Right lung (tissue), 5 donors: ENCODE results near the gene GARNL3. TPM values are rescaled to one million over a fixed set of nuclear protein-coding genes. Genes with fewer than 3 reads are reported as not detected.
A peak's percentile ranks its signal among the peaks of the same experiment; 100 is the strongest.

ENCODE experiments used
- DNase-seq, 2 donors: peaks; one replicate each; pipeline ENCODE4 v3.0.0-alpha.2; 2013
- polyA plus RNA-seq, 5 donors: library from polyadenylated mRNA; unstranded; fragments of 120-200 nt; gene quantifications; one replicate each; pipeline versions ENCODE4 v1.2.1 to v1.2.3, GENCODE V29; 2013; ENCODE audit warnings: inconsistent platforms in 1 of 5, low replicate concordance in 1 of 5; ENCODE audit not compliant: insufficient read length in 5 of 5, insufficient read depth in 1 of 5

GARNL3 gene
- polyA plus RNA-seq, 5 donors, result 28.3 to 38.1 (median 32.5) TPM

GRCh38 chr9:127308652-127309434 lies 44.3 kb downstream of the GARNL3 start:
- DNase-seq, result peak; percentile 59 to 60

DNA sequence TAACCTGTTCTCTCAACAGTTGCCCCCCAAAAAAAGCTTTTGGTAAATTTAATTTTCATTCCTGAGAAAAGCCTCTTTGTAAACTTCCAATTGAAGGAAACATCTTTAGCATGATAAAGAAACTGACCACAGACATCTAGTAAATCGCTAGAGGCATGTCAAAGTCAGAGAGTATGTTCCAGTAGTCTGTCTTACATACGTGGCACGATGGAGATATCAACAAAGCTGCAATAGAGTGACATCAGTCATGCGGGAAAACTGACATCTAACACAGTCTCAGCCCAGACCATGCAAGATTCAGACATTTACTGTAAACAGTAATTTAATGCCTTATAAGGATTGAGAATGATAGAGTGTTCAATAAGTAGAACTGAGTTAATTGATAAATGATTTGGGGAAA lies 45.1 kb downstream of the GARNL3 start:
- no peak for DNase-seq

DNA sequence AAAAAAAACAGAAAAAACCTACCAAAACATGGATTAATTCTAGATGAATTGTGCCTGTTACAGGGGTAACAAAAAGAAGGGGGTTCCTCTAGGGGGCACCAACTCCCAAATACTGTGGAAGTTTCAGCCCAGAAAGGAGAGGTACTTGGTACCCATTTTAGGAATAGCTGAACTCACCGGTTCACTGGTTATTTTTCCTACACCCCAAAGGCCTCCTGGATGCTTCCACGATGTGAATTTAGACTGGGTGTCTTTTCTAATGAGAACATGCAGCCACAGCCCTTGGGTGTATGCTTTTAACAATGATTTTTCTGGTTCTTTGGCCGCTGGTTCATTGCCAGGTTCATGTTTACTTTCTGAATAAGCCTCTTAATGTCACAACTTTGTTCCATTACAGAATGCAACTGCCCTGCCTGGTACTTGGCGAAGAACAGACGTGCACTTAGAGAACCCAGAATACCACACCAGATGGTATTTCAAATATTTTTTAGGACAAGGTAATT lies 46.7 kb downstream of the GARNL3 start:
- peak; percentile 60 to 62 for DNase-seq

DNA sequence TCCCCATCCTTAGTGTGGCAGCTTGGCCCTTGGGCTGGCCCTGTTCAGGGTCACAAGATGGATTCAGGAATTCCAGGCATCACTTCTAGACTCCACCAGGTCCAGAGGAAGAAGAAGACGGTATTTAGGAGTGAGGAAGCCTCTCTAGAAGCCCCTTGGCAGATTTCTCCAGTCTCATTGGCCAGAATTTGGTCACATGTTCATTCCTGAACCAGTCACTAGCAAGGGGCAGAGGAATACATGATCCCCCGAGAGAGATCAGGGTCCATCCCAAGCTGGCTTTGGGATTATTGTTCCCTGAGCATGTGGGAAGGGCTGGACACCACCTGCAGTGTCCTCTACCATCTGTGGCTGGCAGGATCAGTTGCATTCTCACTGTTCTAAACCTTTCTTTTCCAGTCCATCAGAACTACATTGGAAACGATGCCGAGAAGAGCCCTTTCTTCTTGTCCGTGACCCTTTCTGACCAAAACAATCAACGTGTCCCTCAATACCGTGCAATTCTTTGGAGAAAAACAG lies 48.5 kb downstream of the GARNL3 start:
- no peak for DNase-seq

DNA sequence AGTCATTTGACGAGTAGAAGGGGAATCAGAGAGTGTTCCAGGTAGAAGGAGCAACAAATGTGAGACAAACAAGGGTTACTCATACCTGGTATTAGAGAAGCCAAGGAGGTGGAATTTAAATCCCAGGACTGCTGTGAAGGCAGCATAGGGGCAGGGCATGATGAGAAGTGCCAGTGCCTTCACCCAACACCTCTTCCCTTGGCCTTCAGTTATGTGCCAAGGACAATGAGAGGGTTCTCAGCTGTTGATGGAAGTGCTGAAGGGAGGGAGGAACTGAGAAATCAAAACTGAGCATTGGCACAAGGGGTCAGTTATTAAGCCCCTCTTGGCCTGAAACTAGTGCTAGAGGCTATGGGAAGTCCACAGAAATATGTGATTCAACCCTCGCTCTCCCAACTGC lies 50.3 kb downstream of the GARNL3 start:
- DNase-seq, result no peak

DNA sequence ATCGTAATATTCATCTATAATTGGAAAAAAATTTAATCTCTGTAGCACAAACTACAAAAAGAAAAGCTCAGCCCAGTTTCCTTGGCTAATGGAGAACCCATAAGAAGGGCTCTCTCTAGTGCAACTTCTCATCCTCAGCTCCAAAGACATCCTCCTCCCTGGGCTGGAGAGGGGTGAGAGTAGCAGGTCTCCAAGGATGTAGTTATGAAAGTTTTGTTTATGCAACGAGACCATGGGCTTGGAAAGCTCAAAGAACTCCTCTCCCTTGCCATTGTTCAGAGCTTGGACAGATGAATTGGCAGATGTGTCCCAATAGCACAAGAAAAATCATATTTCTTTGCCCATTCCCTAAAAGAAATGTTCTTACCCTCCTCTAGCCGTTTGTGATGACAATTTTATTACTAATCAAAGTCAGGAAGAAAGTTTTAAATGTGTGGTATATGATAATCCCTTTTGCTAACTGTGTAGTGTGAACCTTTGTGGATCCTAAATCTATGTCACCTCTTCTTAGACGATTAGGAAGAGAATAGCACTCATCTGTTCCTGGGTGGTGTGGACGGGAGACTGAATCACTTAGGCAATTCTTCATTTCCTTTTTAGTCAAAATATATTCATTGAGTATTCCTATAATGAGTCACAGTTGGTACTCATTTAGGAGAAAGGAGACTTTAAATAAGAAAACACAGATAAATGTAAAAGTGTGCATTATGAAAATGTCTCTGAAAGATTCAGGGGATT lies 52.2 kb downstream of the GARNL3 start:
- DNase-seq, result no peak

- no peak for DNase-seq
Measured at GRCh38 chr9:127318651-127319167, 54.1 kb downstream of the GARNL3 start.

GRCh38 chr9:127319366-127320114 lies 55.0 kb downstream of the GARNL3 start:
- no peak for DNase-seq

DNA sequence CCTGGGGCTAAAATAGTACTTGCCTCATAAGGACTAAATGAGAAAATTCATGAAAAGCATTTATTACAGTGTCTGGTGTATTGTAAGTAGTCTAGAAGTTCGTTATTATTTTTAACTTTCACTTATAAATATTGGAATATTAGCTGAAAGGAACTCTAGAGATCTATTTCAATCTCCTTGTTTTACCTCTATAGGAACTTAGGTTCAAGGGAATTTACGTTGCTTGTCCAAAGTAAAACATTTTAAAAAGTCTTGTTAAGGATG lies 55.5 kb downstream of the GARNL3 start:
- DNase-seq, result no peak

DNA sequence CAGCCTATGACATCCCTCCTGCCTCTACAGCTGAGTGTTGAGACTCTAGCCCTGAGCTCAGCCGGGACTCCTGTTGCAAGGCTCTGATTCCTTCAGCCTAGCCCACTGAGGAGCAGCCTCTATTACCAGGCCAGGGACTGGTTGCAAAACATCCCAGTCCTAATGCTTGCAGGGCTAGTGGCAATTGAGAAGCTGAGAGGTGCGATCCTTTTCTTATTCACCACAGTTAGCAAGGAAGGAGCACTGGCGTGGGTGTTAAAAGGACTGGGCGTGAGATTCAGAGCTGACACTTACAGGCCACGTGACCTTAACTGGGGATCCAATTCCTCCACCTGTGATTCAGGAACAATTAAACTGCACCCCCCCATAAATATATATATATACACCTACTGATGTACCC lies 58.8 kb downstream of the GARNL3 start:
- no peak for DNase-seq

DNA sequence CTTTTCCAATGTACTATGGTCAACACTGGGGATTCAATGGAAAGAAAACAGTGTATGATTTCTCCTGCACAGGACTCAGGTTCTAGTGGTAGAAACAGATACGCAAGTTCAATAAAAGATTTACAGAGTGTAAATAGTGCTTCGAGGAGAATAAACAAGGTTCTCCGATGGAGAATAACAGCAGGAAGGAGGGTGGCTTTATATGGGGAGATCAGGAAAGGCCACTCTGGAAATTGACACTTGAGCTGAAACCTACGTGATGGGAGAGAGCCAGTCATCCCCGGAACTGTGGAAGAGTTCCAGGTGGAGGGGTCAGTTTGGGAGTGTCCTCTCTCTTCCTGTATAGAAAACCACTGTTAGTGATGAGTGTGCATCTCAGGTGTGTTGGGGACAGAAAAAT lies 65.9 kb downstream of the GARNL3 start:
- no peak for DNase-seq

- no peak for DNase-seq
Measured at GRCh38 chr9:127333221-127334064, 68.9 kb downstream of the GARNL3 start.

DNA sequence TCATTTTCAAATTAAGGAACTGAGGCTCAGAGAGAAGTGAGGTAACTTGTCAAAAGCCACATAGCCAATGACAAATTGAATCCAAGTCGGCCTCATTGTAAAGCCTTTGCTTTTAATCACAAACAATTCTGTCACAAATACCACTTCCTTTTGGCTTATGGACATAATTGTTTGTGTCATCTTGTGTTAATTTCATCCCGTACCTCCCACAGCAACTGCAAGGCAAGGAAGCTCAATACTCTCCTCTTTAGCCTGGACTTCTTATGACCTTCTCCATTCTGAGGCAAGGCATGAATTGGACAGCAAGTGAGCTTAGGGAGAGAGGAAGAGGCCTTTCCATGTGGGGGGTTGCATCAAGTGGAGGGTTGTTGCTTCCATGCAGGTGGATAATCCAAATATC lies 70.2 kb downstream of the GARNL3 start:
- DNase-seq, result no peak

DNA sequence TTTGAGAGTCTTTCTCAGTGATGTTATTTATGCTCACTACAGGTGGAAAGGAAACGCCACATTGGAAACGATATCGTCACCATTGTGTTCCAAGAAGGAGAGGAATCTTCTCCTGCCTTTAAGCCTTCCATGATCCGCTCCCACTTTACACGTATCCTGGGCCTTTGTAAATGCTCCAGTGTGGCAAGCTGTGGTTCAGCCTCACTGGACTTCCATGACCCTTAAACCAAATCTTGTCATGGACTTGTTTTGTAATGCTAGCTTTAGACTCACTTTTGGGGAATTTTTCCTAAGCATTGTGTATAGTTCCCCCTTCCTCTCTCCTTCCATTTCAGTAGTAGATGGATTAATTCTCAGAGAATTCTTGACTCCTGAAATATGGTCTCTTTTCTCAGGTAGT lies 71.5 kb downstream of the GARNL3 start:
- DNase-seq, result no peak

DNA sequence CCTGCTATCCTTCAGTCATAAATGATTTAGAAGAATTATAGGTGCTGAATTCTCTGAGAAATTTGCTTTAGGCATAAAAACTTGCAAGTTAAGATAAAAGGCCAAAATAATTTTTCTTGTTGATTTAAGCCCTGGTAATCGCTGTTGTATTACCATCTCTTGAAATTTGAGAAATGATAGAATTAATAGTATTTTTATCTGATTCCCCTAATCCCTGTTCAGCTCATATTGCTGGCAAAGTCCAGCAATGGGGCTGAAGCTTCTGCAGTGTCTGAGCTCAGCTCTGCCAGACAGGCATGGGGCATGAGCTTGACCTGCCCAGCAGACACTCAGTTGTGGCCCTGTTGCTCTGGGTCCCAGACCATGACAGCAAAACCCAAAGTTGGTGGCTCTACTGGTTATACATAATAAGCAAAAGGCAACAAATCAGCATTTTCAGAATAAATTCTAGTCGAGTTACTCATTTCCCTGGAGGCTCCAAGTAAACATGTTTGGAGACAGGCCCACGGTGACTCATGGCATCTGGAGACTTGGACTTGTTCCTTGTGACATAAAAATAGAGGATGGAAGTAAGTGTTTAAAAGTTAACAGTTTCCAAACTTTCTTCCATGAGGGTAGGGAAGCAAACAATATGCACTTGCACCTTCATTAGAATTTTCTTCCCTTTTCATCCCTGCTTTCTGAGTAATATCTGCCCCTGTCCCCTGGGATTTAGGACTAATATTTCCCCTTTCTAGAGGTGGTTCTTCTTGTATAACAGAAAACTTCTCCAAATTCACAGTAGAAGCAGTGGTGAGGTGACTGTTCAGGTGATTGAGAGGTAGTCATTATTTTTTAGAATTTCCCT lies 72.2 kb downstream of the GARNL3 start:
- DNase-seq, result peak; percentile 72 to 86

- DNase-seq, result no peak
Measured at GRCh38 chr9:127340721-127341120, 76.1 kb downstream of the GARNL3 start.

DNA sequence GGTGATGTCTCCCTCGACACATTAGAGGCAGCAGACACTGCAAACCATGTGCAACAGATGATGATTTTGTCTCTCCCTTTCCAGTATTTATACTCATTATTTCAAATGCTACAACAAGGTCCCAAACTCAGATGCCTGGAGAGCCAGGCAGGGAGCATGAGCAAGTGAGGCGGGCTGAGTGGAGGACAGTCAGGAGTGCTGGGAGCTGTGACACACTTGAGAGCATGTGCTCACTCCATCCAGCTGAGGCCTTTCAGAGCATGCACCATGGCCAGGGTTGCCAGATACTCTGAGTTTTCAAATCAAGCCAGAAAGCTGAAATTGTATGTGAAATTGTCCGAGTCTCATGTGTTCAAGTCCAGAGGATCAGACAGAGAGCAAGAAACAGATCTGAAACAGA lies 76.6 kb downstream of the GARNL3 start:
- no peak for DNase-seq

GRCh38 chr9:127344368-127345000 lies 79.9 kb downstream of the GARNL3 start:
- no peak for DNase-seq

GRCh38 chr9:127345566-127345965 lies 81.0 kb downstream of the GARNL3 start:
- no peak for DNase-seq

DNA sequence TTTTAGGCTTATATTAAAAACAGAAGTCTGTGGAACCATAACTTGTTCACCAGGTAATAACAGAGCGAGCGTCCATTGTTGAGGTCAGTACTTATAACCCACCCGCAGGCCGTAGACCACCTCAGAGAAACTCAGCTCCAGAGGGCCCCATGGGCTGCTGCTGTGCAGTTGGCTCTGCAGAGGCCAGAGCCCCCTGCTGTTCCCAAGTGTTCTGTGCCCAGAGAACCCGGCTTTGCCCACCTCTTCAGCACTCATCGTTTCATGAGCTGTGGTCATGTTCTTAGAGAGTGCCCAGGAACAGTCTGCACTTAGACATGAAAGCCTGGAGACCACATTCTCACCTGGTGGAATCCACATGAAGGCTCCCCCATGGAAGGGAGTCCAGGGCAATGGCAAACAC lies 82.0 kb downstream of the GARNL3 start:
- DNase-seq, result no peak
